NCI-H510A (cell line): ENCODE results near the gene PRSS50.

Source experiments
- DNase-seq: peaks from one replicate; lab custom pipeline; 2025; lab: John Stamatoyannopoulos, UW

PRSS50 gene

GRCh38 chr3:46725621-46726314, 8.1 kb upstream of the PRSS50 start:
- no peak for DNase-seq

GRCh38 chr3:46724424-46724823, 6.8 kb upstream of the PRSS50 start:
- DNase-seq = no peak

GRCh38 chr3:46722443-46722842, 4.8 kb upstream of the PRSS50 start:
- DNase-seq = no peak

GRCh38 chr3:46721009-46721408, 3.3 kb upstream of the PRSS50 start:
- no peak for DNase-seq

DNA sequence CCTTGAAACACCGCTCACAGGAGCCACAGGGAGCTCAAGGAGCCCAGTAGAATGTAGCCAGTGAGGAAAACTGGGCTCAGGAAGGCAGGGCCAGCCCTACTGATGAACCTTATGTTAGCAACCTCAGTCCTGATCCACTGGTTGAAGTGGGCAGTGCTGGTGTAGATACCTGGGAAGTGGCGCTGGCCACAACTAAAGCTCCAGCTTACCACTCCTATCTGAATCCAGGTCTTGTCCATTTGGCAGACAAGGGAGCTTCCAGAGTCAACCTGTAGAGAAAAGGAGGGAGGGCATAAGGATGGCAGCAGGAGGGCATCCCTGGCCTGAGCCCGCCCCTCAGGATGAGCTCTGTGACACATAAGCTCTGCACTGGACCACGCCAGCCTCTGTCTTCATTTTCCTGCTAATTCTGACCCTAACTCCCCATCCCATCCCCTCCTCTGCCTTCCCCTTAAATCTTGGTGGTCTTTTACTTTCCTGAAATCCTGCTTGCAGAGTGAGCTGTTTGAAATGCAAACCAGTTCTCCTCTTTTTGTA, 2.1 kb upstream of the PRSS50 start:
- no peak for DNase-seq

DNA sequence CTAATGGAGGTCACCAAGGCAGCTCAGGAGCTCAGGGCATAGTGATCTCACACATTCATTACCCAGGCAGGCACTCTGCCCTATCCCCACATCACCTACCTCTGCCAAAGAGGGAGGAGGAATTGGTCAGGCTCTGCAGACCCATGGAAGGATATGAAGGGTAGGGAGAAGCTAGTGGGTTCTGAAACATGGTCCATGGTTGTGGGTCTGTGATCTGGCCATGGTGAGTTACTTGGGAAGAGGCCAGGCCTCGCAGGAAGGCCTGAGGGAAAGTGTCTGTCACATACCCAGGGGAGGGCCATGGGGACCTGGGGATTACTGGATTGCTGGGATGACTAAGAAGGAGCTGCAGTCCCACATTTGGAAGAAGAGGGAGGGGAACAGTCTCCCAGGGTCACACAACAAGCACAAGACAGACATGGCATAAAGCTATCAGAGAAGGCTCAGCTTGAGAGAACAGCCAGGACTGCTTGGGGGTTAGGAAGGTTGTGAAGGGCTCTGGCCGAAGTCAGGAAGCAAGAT, 1.4 kb upstream of the PRSS50 start:
- no peak for DNase-seq

- no peak for DNase-seq
Observed at GRCh38 chr3:46716461-46717441, 918 bp downstream of the PRSS50 start.

GRCh38 chr3:46715507-46716175, 2.0 kb downstream of the PRSS50 start:
- no peak for DNase-seq

- no peak for DNase-seq
Observed at GRCh38 chr3:46714728-46715506, 2.8 kb downstream of the PRSS50 start.

- DNase-seq = no peak
Observed at GRCh38 chr3:46713898-46714552, 3.6 kb downstream of the PRSS50 start.

GRCh38 chr3:46713050-46713897, 4.4 kb downstream of the PRSS50 start:
- no peak for DNase-seq

- DNase-seq = no peak
Observed at GRCh38 chr3:46712191-46713049, 5.2 kb downstream of the PRSS50 start.

GRCh38 chr3:46711760-46712159, 5.9 kb downstream of the PRSS50 start:
- DNase-seq = no peak

DNA sequence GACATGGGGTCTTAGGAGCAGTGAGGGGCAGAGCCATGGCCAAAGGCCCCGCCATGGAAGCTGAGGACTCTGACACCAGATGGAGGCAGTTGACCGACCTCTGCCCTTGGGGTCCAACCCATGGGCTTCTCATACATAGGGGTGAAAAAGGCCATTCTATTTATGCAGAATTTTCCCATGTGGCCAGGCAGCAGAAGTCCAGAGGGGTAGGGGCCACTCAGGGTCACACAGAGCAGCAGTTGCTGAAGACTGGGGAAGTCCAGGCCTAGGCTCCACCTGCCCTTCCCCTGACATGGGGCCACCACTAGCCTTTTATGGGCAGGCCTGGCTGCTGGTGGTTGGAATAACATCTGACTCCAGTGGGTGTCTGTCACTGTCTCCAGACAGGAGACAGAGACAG, 6.4 kb downstream of the PRSS50 start:
- no peak for DNase-seq

GRCh38 chr3:46710671-46711295, 6.9 kb downstream of the PRSS50 start:
- no peak for DNase-seq

DNA sequence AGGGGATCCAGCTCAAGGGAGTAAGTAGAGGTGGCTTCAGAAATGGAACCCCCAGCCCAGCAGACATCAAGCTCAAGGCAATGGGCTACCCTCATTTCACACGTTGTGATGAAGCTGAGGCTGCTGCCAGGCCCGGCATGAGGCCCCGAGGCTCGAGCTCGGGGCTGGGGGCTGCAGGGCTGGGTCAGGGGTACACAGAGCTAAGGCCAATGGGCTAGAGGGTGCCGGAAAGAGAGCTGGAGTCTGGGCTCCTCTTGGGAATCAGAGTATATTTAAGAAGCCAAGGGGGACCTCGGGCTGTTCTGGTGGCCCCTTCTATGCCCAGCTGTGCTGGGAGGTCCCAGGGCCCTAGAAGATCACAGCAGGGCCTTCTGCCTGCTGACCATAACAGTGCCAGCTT, 7.4 kb downstream of the PRSS50 start:
- no peak for DNase-seq

DNA sequence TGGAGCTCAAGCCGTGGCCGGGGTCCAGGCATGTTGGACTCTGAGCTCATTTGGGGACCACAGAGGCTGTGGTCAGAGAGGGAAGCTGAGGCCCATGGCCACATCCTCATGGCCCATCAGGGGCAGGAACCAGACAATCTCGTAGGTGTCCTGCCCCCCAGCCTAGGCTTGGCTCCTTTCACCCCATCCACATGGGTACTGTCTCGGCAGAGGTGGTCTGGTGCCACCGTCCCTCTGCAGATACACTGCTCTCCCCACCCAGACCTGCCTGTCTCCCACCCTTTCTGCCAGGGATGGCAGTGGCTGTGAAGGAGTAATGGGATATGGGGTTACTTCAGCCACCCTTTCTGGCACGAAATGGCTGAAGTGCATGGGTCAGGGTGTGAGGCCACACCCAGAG, 7.9 kb downstream of the PRSS50 start:
- DNase-seq = no peak

- DNase-seq = no peak
Observed at GRCh38 chr3:46709157-46709654, 8.5 kb downstream of the PRSS50 start.
